ENCODE results near the gene MAN1C1. TPM values are rescaled to one million over a fixed set of nuclear protein-coding genes. Genes with fewer than 3 reads are reported as not detected.

The MAN1C1 gene
- total RNA-seq, 1 experiment from 2014 or later: 1.2 TPM

- intact Hi-C loops (cut with micrococcal nuclease): no loop called here
- H3K36me3 ChIP-seq (ENCODE audit: control insufficient read depth in 1 of 2, insufficient read depth in 2 of 2, low read length in 2 of 2): no peaks in the 10 kb centered on the region
- no peaks in the 10 kb centered on the region for H3K9me3 ChIP-seq (ENCODE audit: control insufficient read depth in 1 of 2, insufficient read depth in 1 of 2, low read depth in 1 of 2, low read length in 2 of 2)
- ChIA-PET CTCF (no interaction called here), POLR2A (no interaction called here), RAD21 (ENCODE audit: low non-redundant PET in 1 of 2, low total read pairs in 2 of 2, uncharacterized antibody in 2 of 2, unreplicated experiment in 2 of 2) (no interaction called here)
- H3K9me2 ChIP-seq (ENCODE audit: insufficient read depth): no peaks in the 10 kb centered on the region
- no peaks in the 10 kb centered on the region for H3K27me3 ChIP-seq (ENCODE audit: insufficient read depth, low read length)
- no TSS peak for BruUV-seq (replicated peaks)
- H3K27ac ChIP-seq (ENCODE audit: low read depth, low read length): no peak overlapping the region
- ATAC-seq (no peak), DNase-seq (ENCODE audit: low read depth, low spot score) (no peak)
- no peaks in the 10 kb centered on the region for H4K20me1 ChIP-seq (ENCODE audit: insufficient read depth)
- no peak overlapping the region for H3K4me3 ChIP-seq (replicated peaks in 1 of 2; ENCODE audit: low read depth in 1 of 2, low read length in 2 of 2)
- no peaks in the 10 kb centered on the region for H3K79me2 ChIP-seq (ENCODE audit: insufficient read depth, low read length)
- no peak overlapping the region for H3K9ac ChIP-seq (ENCODE audit: low read length)
- H3K4me1 ChIP-seq (ENCODE audit: control insufficient read depth in 1 of 2, insufficient read depth in 2 of 2, low read length in 2 of 2): peaks cover 3 to 12% of the 10 kb centered on the region in 2 experiments; a peak in 3 of 4 replicates
- H3K4me2 ChIP-seq (ENCODE audit: low read length): no peak overlapping the region
- TF ChIP-seq JUND (IDR thresholded peaks at IDR 0.05) (no peak), ZBTB33 (IDR thresholded peaks at IDR 0.05; ENCODE audit: extremely low read depth, insufficient replicate concordance, low read length) (no peak), CBX3 (IDR thresholded peaks at IDR 0.05; ENCODE audit: low read depth) (no peak), RAD21 (IDR thresholded peaks at IDR 0.05; ENCODE audit: low read depth) (no peak), SIN3A (IDR thresholded peaks at IDR 0.05; ENCODE audit: low read depth) (no peak), EZH2phosphoT487 (IDR thresholded peaks at IDR 0.05; ENCODE audit: borderline replicate concordance) (no peak), SP1 (IDR thresholded peaks at IDR 0.05; ENCODE audit: low read depth) (no peak), ELF1 (IDR thresholded peaks at IDR 0.05; ENCODE audit: borderline replicate concordance, low read depth) (no peak), EGR1 (IDR thresholded peaks at IDR 0.05; ENCODE audit: low read depth) (no peak), CEBPB (IDR thresholded peaks at IDR 0.05; ENCODE audit: low read depth) (no peak), POLR2A (IDR thresholded peaks at IDR 0.05; ENCODE audit: borderline replicate concordance, extremely low read depth, insufficient read depth, insufficient read length) (no peak), TCF7L2 (IDR thresholded peaks at IDR 0.05; ENCODE audit: borderline replicate concordance, extremely low read depth, insufficient read depth, insufficient read length) (no peak), POLR2AphosphoS5 (IDR thresholded peaks at IDR 0.05; ENCODE audit: low read depth, low read length) (no peak), YY1 (IDR thresholded peaks at IDR 0.05; ENCODE audit: extremely low read depth, insufficient replicate concordance, low read depth, low read length) (no peak)
- no peak overlapping the region for H2AFZ ChIP-seq (ENCODE audit: low read depth, low read length, poor library complexity, severe bottlenecking)
Measured at GRCh38 chr1:25700144-25700523, 83.5 kb downstream of the MAN1C1 start.

All from HCT116 (cell line).